GM18951 (cell line): ENCODE data around the gene IRF2.

ENCODE experiments used
- POLR2A ChIP-seq: IDR thresholded peaks from 4 replicates; pipeline ENCODE4 v1.6.1; 2011; ENCODE audit warnings: mild to moderate bottlenecking; ENCODE audit not compliant: insufficient read length, insufficient read depth; ENCODE audit errors: extremely low read depth
- in situ Hi-C: fragments of 300-500 bp; cut with MboI; formaldehyde crosslinking; loops from one replicate; pipeline ENCODE4 v1.12.0; 2022; ENCODE audit warnings: low sequenced_read_pairs, mixed read lengths, inconsistent platforms; ENCODE audit not compliant: unreplicated experiment

The IRF2 gene

DNA sequence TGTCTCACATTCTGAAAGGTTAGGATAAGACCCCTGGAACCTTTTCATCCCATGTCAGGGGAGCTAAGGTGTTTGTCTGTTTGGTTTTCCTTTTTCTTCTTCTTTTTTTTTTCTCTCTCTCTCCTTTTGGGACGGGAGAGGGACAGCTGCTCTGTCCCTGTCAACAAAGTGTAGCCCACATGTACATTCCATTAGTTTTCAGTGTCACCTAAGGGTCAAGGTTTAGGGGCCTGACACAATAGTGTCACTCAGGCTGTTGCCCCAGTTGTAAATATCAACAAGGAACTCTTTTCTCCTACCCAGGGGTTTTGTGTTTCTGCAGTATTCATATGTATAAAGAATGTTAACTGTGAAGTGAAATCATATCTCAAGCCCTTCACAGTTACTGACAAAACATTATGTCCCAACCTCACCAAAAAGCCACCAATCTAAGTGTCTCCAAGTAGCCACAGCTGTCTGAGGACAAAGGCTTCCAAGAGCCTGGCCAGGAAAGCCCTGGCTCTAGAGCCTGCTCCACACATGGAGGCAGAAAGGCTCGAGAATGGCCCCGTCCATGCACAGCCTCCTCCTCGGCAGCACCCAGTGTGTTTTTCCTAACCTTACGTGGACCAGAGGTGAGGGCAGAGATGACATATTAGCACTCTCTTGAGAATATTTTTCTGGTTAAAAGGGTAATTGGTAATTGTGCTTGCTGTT is 9.4 kb downstream of the IRF2 start:
- in situ Hi-C loops: no loop called here
- no peak for TF ChIP-seq POLR2A

GRCh38 chr4:184463856-184464255 is 10.5 kb downstream of the IRF2 start:
- no peak for TF ChIP-seq POLR2A
- in situ Hi-C loops: no loop called here

GRCh38 chr4:184463158-184463557 is 11.2 kb downstream of the IRF2 start:
- in situ Hi-C loops: no loop called here
- no peak for TF ChIP-seq POLR2A

DNA sequence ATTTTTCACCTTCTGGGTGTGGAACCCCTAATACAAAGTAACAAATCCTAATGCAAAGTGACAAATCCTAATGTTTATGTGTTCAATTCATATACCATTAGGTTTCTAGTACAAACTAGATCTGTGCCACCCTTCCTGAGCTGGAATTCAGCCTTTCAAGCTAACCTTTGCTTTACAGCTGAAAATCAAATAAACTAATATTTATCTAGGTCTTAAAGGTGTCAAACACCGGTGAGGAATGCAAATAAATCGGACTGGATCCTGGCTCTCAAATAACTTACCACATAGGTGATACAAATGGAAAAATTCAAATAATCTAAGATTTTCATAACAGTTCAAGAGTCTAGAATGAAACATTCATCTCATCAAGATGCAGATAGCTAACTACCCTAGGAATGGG is 11.6 kb downstream of the IRF2 start:
- in situ Hi-C loops: no loop called here
- no peak for TF ChIP-seq POLR2A

- in situ Hi-C loops: no loop called here
- no peak for TF ChIP-seq POLR2A
These were observed 12.5 kb downstream of the IRF2 start for GRCh38 chr4:184461711-184462441.

- in situ Hi-C loops: no loop called here
- no peak for TF ChIP-seq POLR2A
These were observed 13.7 kb downstream of the IRF2 start for GRCh38 chr4:184460499-184461285.

GRCh38 chr4:184459413-184459812 is 14.9 kb downstream of the IRF2 start:
- in situ Hi-C loops: no loop called here
- no peak for TF ChIP-seq POLR2A

DNA sequence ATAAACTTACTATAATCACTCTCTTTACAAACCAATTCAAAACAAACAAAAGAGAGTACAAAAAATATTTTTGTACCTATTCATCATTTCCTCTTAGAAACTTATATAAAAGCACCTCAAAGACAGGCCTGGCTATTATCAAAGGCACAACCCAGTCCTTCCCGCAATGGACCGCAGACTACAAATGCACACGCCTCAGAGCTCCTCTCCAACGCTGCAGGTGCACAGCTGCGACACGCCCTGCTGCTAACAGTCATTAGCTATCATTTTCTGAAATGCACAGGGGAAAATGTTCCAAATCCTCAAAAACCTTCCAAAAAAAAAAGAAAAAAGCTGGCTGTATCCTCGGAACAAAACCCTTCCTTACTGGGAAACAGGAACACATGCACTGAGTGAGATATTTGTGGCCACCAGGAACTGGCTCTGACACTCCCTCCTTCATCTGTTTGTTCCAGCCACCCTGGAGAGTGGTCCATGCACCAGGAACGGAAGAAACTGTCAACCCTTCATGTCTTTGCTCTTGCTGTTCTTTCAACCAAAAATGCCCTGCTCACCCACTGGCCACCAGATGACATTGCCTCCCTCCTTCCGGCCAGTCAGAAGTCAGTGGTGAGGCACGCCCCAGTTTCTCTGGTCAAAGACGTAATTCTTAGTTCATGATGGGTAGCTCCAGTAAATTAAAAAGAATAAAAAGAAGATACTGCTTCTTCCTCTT is 16.7 kb downstream of the IRF2 start:
- in situ Hi-C loops: no loop called here
- TF ChIP-seq POLR2A: no peak

GRCh38 chr4:184456337-184456736 is 18.0 kb downstream of the IRF2 start:
- in situ Hi-C loops: no loop called here
- TF ChIP-seq POLR2A: no peak

- TF ChIP-seq POLR2A: no peak
- in situ Hi-C loops: no loop called here
These were observed 19.1 kb downstream of the IRF2 start for GRCh38 chr4:184455299-184455698.

DNA sequence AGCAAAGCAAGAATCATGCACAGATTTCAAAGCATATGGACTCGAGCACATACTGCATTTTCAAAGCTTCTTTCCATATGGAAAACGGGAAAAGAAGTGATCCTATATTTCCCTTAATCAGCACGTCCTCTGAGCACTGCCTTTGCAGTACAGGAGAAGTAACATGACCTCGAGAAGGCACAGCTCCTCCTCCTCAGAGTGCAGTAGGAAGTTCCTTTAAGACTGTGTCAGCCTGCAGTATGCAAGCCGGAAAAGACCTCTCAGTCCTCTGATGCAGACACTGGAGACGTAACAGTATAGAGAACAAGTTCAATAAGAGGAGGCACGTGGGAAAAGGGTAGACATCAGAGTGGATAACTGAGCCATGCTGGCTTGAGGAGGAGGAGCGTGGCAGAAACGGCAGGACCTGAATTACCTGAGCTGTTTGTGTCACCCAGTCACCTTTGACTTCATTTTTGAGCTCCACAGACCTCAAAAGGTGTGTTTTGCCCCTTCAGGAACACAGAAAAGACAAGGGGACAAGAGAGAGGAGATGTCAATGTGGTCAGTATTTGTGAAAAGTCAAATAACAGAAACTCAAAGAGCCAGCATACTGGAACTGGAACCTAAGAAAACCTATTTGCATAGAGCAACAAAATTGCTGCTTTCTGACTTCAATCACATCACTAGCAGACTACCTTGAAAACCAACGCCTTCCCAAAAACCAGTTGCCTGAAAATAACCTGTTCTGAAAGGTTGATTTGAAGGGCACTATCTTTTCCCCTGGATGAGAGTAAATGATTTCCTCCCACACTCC is 20.8 kb downstream of the IRF2 start:
- TF ChIP-seq POLR2A: no peak
- in situ Hi-C loops: no loop called here

DNA sequence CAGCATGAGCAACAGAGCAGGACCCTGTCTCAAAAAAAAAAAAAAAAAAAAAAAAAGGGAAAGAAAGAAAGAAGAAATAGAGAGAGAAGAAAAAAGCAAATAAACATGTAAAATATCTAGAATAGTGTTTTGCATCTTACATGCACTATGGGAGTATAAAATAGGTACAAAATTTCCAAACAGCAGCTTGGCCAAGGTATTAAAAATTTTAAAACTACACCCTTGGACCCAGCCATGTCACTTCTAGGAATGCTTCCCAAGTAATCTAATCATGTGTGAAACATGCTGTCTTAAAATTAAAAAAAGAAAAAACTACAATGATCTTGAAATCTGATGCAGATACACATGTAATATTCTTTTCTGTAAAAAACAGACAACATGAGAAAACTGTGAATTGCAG is 21.6 kb downstream of the IRF2 start:
- no peak for TF ChIP-seq POLR2A
- in situ Hi-C loops: no loop called here
